GM12878 (cell line): ENCODE data around the gene GMIP. TPM values are rescaled to one million over a fixed set of nuclear protein-coding genes. Genes with fewer than 3 reads are reported as not detected.

Experiments used
- ATAC-seq: fragments of 200-7000 bp; cut with Tn5 transposase; 3 replicates; pipeline ENCODE4 v1.9.1; 2020; ENCODE audit warnings: mild to moderate bottlenecking, moderate library complexity
- BruUV-seq: library from RNA; stranded (reverse); fragments of 400-500 nt; replicated peaks from 2 replicates; lab custom pipeline; 2021; lab: Mats Ljungman, UMichigan
- CTCF ChIA-PET: fragments of 300-600 bp; sonication (Branson Sonifier 250); formaldehyde crosslinking; extraction: SDS; loops from one replicate; lab custom pipeline; 2021; ENCODE audit warnings: inconsistent platforms; lab: Yijun Ruan, JAX
- POLR2A ChIA-PET: fragments of 350-600 bp; formaldehyde crosslinking; extraction: SDS; loops from one replicate; lab custom pipeline; 2021; ENCODE audit warnings: inconsistent platforms; lab: Charles Lee
- RAD21 ChIA-PET: fragments of 300-600 bp; sonication (Branson Sonifier 250); formaldehyde crosslinking; loops from one replicate; lab custom pipeline; 2023; ENCODE audit warnings: antibody characterized with exemption; ENCODE audit not compliant: unreplicated experiment; lab: Charles Lee
- SMC1A ChIA-PET: fragments of 300-600 bp; sonication (Branson Sonifier 250); formaldehyde crosslinking; loops from one replicate; lab custom pipeline; 2023; ENCODE audit not compliant: unreplicated experiment, uncharacterized antibody; lab: Charles Lee
- DNase-seq: peaks from one replicate; pipeline ENCODE4 v3.0.0-alpha.2; 2011; ENCODE audit warnings: low read depth, low spot score
- FAIRE-seq: peaks from 3 replicates; lab custom pipeline; 2011; peaks lifted over from hg19 to GRCh38; lab: Jason Lieb, UNC
- H2AFZ ChIP-seq: 2 replicates; pipeline ENCODE4 v1.6.0; 2011; ENCODE audit warnings: low read depth, low read length, control low read depth; ENCODE audit not compliant: control insufficient read depth
- H3K27ac ChIP-seq: 2 replicates; pipeline ENCODE4 v1.5.1; 2011; ENCODE audit warnings: control low read depth; ENCODE audit not compliant: control insufficient read depth, insufficient read depth
- H3K27me3 ChIP-seq, 2 experiments: replicated peaks in 1 of 2; 2 replicates each; pipeline versions ENCODE4 v1.6.0 to v1.6.1; 2011; ENCODE audit warnings: low read length in 1 of 2; ENCODE audit not compliant: control insufficient read depth in 2 of 2, insufficient read depth in 2 of 2
- H3K36me3 ChIP-seq, 2 experiments: 2 replicates each; pipeline ENCODE4 v1.5.1; 2011; ENCODE audit warnings: low read length in 1 of 2; ENCODE audit not compliant: control insufficient read depth in 2 of 2, insufficient read depth in 2 of 2
- H3K4me1 ChIP-seq: 2 replicates; pipeline ENCODE4 v1.6.1; 2011; ENCODE audit warnings: mild to moderate bottlenecking, low read length, moderate library complexity, mixed read lengths; ENCODE audit not compliant: control insufficient read depth, insufficient read depth
- H3K4me2 ChIP-seq: 2 replicates; pipeline ENCODE4 v1.6.0; 2011; ENCODE audit warnings: control low read depth; ENCODE audit not compliant: control insufficient read depth, insufficient read depth
- H3K4me3 ChIP-seq: fragments of 200-600 bp; sonication (generic); 2 replicates; pipeline ENCODE4 v1.5.1; 2016
- H3K79me2 ChIP-seq: 2 replicates; pipeline ENCODE4 v1.6.0; 2011; ENCODE audit warnings: low read length; ENCODE audit not compliant: control insufficient read depth, insufficient read depth
- H3K9ac ChIP-seq: 2 replicates; pipeline ENCODE4 v1.8.0; 2011; ENCODE audit warnings: low read length, control low read depth, mixed read lengths; ENCODE audit not compliant: control insufficient read depth, insufficient read depth
- H3K9me3 ChIP-seq: replicated peaks from 3 replicates; pipeline ENCODE4 v1.5.1; 2011; ENCODE audit warnings: mild to moderate bottlenecking, low read length; ENCODE audit not compliant: control insufficient read depth, insufficient read depth
- H4K20me1 ChIP-seq: 2 replicates; pipeline ENCODE4 v1.6.0; 2011; ENCODE audit not compliant: control insufficient read depth, insufficient read depth
- ASH2L ChIP-seq: fragments of 300-600, 200-600 bp; sonication (generic); IDR thresholded peaks from 2 replicates; pipeline ENCODE4 v1.6.1; 2017; ENCODE audit warnings: low read depth, mild to moderate bottlenecking, borderline replicate concordance
- EED ChIP-seq: sonication (generic); IDR thresholded peaks from 2 replicates; pipeline ENCODE4 v1.6.1; 2016; ENCODE audit warnings: antibody characterized with exemption, low read depth
- EP300 ChIP-seq, 2 experiments: fragments of 150-350 bp in 1 of 2; IDR thresholded peaks; 2 replicates each; pipeline ENCODE4 v1.6.1; 2011 to 2012; ENCODE audit warnings: low read depth in 2 of 2, low read length in 2 of 2, borderline replicate concordance in 1 of 2, improper control_type of control experiment in 1 of 2, inconsistent platforms in 1 of 2; ENCODE audit not compliant: control insufficient read depth in 1 of 2
- MTA2 ChIP-seq: fragments of 450-650 bp; IDR thresholded peaks from 2 replicates; pipeline ENCODE4 v1.6.1; 2016; ENCODE audit warnings: low read depth, mild to moderate bottlenecking, moderate library complexity
- POLR2A ChIP-seq: IDR thresholded peaks from 2 replicates; pipeline ENCODE4 v1.6.1; 2011; ENCODE audit warnings: low read depth, mild to moderate bottlenecking, low read length
- SPI1 ChIP-seq: IDR thresholded peaks from 2 replicates; pipeline ENCODE4 v1.6.1; 2011; ENCODE audit warnings: low read depth, mild to moderate bottlenecking, low read length, moderate library complexity, borderline replicate concordance; ENCODE audit not compliant: insufficient read depth
- TCF7 ChIP-seq: IDR thresholded peaks from 2 replicates; pipeline ENCODE4 v1.6.1; 2014; ENCODE audit warnings: antibody characterized with exemption, borderline replicate concordance
- WGBS: methylation state at CpG from one replicate; pipeline ENCODE4 v1.1.6; 2016; ENCODE audit warnings: low lambda C conversion rate; ENCODE audit not compliant: insufficient replicate concordance, insufficient coverage; ENCODE audit errors: missing lambda C conversion rate; 5-methylcytosine and 5-hydroxymethylcytosine counted together
- in situ Hi-C: fragments of 300-500 bp; cut with MboI; formaldehyde crosslinking; loops from 9 replicates; pipeline ENCODE4 v1.14.3; 2018; ENCODE audit warnings: mixed read lengths
- intact Hi-C: fragments of 100-400 bp; cut with micrococcal nuclease; formaldehyde crosslinking; loops from one replicate; pipeline ENCODE4 v1.14.2; 2022; ENCODE audit not compliant: unreplicated experiment
- polyA plus RNA-seq, 11 experiments: library from polyadenylated mRNA; depleted of rRNA in 4 of 11; unstranded in 6 of 11; stranded (reverse) in 5 of 11; fragments of >200 nt; fragmentation: Nextera tagmentation in 4 of 11; fragmentation: Illumina TruSeq in 1 of 11; extraction: Ambion mirVana in 4 of 11; extraction: Trizol in 1 of 11; gene quantifications; 1 replicate in 1 of 11; 2 replicates in 10 of 11; pipeline versions ENCODE4 v1.2.1 to v1.2.3, GENCODE V29; 2011 to 2016; ENCODE audit warnings: inconsistent platforms in 2 of 11, missing spikeins in 2 of 11, low read depth in 1 of 11
- total RNA-seq, 4 experiments: library from RNA; depleted of rRNA in 3 of 4; stranded (reverse); fragments of >200 nt in 3 of 4; fragmentation: Illumina TruSeq in 1 of 4; extraction: Trizol in 1 of 4; gene quantifications; 2 replicates each; pipeline versions ENCODE4 v1.2.1 to v1.2.3, GENCODE V29; 2013 to 2021

The GMIP gene
- total and polyA plus RNA-seq, 10 of the 15 experiments (the other 5 are each of a cell fraction or from before 2014, with no cell fraction given): 1.5 to 63.5 (median 22.3) TPM

DNA sequence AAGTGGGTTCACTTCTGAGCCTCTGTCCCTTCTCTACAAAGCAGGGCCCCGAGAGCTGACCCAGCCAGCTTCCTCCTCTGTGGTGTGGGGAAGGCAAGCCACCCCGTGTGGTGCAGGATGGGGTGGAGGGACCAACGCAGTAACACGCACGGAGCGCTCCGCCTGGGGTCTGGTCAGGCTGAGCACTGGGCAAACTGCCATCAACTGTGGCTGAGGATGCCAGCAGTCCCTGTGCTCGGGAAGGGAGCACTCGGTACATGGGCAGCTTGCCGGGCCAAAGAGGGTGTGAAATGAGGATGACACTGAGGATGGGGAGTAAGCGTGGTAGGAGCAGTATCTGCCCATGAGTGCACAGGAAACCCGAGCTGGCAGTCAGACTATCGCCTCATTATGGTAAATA lies 7.6 kb upstream of the GMIP start:
- DNase-seq: no peak
- RAD21 ChIA-PET: no interaction called here
- intact Hi-C loops (no loop called here), in situ Hi-C loops (no loop called here)
- POLR2A ChIA-PET: interaction anchor here (0.6 kb wide), 1 partner anchor 259 kb away, joined by 5 read pairs; no protein-coding TSS in a partner anchor
- Histone ChIP-seq H3K4me3 (no peak overlapping the region), H3K4me2 (no peak overlapping the region), H3K9ac (no peak overlapping the region), H3K79me2 (no peaks in the 10 kb centered on the region), H3K36me3 (peaks cover 34 to 76% of the 10 kb centered on the region in 2 experiments), H4K20me1 (no peaks in the 10 kb centered on the region), H3K4me1 (no peaks in the 10 kb centered on the region), H3K27ac (no peak overlapping the region), H2AFZ (no peak overlapping the region), H3K27me3 (no peaks in the 10 kb centered on the region), H3K9me3 (no peaks in the 10 kb centered on the region)
- SMC1A ChIA-PET: no interaction called here
- FAIRE-seq: no peak
- TF ChIP-seq EED: no peak
- no peak for TF ChIP-seq ASH2L
- no peak for TF ChIP-seq TCF7
- TF ChIP-seq POLR2A: peak; percentile 36; the same call in 1 of the 2 replicates
- TF ChIP-seq EP300 (IDR thresholded peaks at IDR 0.05; ENCODE audit: borderline replicate concordance in 1 of 2, control insufficient read depth in 1 of 2, low read depth in 2 of 2, low read length in 2 of 2): no peak
- 89% methylated on average over 13 of the region's 13 CpGs for WGBS
- BruUV-seq: no TSS peak
- ATAC-seq: no peak
- CTCF ChIA-PET: interaction anchor here (0.8 kb wide), 1 partner anchor 97 kb away, joined by 3 read pairs; no protein-coding TSS in a partner anchor

DNA sequence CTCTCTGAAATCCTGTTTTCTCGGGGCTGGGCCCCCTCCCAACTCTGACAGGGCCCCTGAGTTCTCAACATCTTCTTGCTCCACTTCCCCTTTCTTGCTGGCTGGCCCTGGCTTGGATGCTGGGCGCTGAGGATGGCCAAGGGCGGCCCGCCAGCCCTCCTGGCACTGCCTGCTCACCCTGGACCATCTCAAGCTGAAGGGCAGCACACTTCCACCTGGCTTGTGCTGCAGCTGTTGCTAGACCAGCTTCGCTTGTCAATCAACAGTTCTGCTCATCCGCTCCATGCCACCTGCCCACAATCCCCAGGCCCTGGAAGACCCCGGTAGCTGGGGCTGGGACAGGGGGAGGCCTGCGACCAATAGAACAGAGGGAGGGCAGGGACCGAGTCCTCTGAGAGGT lies 6.9 kb upstream of the GMIP start:
- Histone ChIP-seq H3K9me3 (no peaks in the 10 kb centered on the region), H3K4me3 (no peak overlapping the region), H3K36me3 (peaks cover 34 to 77% of the 10 kb centered on the region in 2 experiments), H2AFZ (no peak overlapping the region), H3K4me2 (no peak overlapping the region), H3K4me1 (no peaks in the 10 kb centered on the region), H4K20me1 (no peaks in the 10 kb centered on the region), H3K9ac (no peak overlapping the region), H3K27me3 (no peaks in the 10 kb centered on the region), H3K27ac (no peak overlapping the region), H3K79me2 (no peaks in the 10 kb centered on the region)
- ChIA-PET POLR2A (no interaction called here), CTCF (no interaction called here), RAD21 (no interaction called here), SMC1A (no interaction called here)
- DNase-seq (no peak), FAIRE-seq (no peak), ATAC-seq (no peak)
- 100% methylated on average over 9 of the region's 9 CpGs for WGBS
- intact Hi-C loops (no loop called here), in situ Hi-C loops (no loop called here)
- TF ChIP-seq MTA2 (no peak), SPI1 (0 out of 2 replicates have a peak, but pooled peaks have one; percentile 22)
- BruUV-seq: no TSS peak
